ENCODE results near the gene MAPK6.

The MAPK6 gene

DNA sequence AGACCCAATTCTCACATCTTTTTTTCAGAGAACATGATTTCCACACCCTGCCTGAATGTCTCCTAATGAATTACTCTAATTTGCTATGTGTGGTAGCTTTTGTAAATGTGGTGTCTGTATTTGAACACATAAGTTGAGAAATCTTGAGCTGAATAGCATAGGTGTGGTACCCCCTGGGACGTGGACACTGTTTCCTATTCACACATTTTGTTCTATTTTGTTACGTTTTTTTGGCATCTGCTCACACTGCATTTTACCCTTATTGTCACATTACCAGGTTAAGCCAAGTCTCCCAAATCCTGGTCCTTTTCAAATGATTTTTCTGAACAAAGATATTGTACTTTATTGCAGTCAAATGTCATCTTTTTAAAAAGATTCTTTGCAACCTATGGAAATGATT lies 6.8 kb upstream of the MAPK6 start:
- Histone ChIP-seq H3K4me2 (ENCODE audit: low read length) (no peak overlapping the region), H3K27me3 (ENCODE audit: control insufficient read depth, insufficient read depth, low read length) (no peaks in the 10 kb centered on the region), H3K9me3 (replicated peaks; ENCODE audit: low read length) (no peaks in the 10 kb centered on the region), H3K9ac (ENCODE audit: low read depth, low read length) (no peak overlapping the region), H3K4me3 (ENCODE audit: low read length) (no peak overlapping the region), H3K4me1 (ENCODE audit: control insufficient read depth, insufficient read depth, low read length) (peaks cover 20% of the 10 kb centered on the region), H3K36me3 (ENCODE audit: insufficient read depth, low read length) (no peaks in the 10 kb centered on the region)

DNA sequence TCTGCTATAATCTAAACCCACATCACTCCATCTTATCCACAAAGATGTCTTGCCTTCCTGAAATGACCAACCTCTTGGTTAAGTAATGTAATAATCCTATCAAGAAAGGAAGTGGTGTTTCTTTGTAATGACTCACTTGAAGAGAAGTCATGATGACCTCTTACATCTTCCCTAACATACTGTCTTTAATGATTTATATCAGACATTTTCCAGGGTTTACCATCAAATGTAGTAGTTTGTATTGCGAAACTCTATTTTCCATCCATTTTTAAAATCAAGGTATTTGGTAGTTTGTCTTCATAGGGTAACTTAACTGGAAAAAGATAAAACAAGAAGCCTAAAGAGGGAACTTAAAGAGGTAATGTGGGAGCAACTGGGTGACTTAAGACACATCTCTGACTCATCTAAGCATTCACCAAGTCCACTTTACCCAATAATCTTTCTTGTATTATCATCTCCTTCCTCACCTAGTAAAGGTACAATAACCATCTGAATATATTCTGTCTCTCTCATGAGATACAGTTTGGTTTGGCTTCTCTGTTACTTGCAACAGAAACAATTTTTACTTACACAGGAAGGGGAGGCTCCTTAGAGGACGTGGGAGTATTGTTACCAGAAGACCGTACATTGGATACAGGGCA lies 5.7 kb upstream of the MAPK6 start:
- no peaks in the 10 kb centered on the region for H3K36me3 ChIP-seq (ENCODE audit: insufficient read depth, low read length)
- no peak overlapping the region for H3K4me2 ChIP-seq (ENCODE audit: low read length)
- no peaks in the 10 kb centered on the region for H3K9me3 ChIP-seq (replicated peaks; ENCODE audit: low read length)
- no peaks in the 10 kb centered on the region for H3K27me3 ChIP-seq (ENCODE audit: control insufficient read depth, insufficient read depth, low read length)
- H3K4me1 ChIP-seq (ENCODE audit: control insufficient read depth, insufficient read depth, low read length) = peaks cover 22% of the 10 kb centered on the region
- no peak overlapping the region for H3K4me3 ChIP-seq (ENCODE audit: low read length)
- no peak overlapping the region for H3K9ac ChIP-seq (ENCODE audit: low read depth, low read length)

DNA sequence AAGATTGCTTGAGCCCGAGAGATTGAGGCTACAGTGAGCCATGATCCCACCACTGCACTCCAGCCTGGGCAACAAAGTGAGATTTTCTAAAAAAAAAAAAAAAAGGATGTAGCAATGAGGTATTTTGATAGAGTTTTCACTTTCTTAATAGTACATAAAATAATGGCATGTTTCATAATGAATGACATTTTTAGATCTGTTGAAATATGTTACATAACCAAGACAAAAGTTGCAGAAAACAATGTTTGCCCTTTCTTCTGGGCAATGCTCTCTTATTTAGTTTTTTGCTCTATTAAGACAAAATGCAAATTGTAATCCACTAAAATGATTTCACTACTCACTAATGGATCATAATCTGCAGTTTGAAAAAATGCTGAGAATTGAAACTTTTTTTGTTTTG lies 4.4 kb upstream of the MAPK6 start:
- Histone ChIP-seq H3K4me2 (ENCODE audit: low read length) (no peak overlapping the region), H3K36me3 (ENCODE audit: insufficient read depth, low read length) (no peaks in the 10 kb centered on the region), H3K27me3 (ENCODE audit: control insufficient read depth, insufficient read depth, low read length) (no peaks in the 10 kb centered on the region), H3K9ac (ENCODE audit: low read depth, low read length) (no peak overlapping the region), H3K9me3 (replicated peaks; ENCODE audit: low read length) (no peaks in the 10 kb centered on the region), H3K4me1 (ENCODE audit: control insufficient read depth, insufficient read depth, low read length) (peaks cover 28% of the 10 kb centered on the region), H3K4me3 (ENCODE audit: low read length) (no peak overlapping the region)

DNA sequence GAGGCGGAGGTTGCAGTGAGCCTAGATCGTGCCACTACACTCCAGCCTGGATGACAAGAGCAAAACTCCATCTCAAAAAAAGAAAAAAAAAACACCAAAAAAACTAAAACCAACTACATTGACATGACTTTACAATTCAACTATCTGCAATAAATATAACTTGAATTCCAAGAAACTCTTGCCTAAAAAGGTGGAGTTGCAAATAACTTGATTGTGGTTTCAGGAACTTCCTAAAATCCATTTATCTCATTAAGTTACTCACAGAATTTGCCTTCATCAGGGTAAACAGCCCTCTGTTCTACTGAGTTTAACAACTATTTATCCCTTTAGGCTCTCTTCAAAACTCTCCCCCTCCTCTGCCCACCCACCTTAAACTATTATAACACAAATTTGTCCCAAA lies 2.7 kb upstream of the MAPK6 start:
- Histone ChIP-seq H3K27me3 (ENCODE audit: control insufficient read depth, insufficient read depth, low read length) (no peaks in the 10 kb centered on the region), H3K9me3 (replicated peaks; ENCODE audit: low read length) (no peaks in the 10 kb centered on the region), H3K4me2 (ENCODE audit: low read length) (no peak overlapping the region), H3K4me3 (ENCODE audit: low read length) (no peak overlapping the region), H3K36me3 (ENCODE audit: insufficient read depth, low read length) (no peaks in the 10 kb centered on the region), H3K4me1 (ENCODE audit: control insufficient read depth, insufficient read depth, low read length) (peaks cover 21% of the 10 kb centered on the region), H3K9ac (ENCODE audit: low read depth, low read length) (no peak overlapping the region)

DNA sequence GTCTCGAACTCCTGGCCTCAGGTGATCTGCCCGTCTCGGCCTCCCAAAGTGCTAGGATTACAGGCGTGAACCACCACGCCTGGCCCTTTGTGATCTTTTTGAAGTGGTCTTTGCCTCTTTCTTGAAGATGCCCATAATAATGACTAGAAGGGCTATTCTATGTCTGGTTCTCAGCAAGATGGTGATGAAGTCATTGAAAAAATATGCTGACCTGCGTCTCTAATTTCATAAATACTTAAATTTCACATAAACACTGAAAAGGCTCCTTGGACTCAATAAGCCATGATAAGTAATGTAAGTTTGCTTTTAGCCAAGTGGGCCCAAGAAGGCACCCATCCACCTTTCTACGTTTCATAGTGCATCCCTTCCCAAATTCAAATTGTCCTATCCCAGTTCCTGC lies 775 bp upstream of the MAPK6 start:
- no peaks in the 10 kb centered on the region for H3K9me3 ChIP-seq (replicated peaks; ENCODE audit: low read length)
- no peaks in the 10 kb centered on the region for H3K27me3 ChIP-seq (ENCODE audit: control insufficient read depth, insufficient read depth, low read length)
- H3K4me3 ChIP-seq (ENCODE audit: low read length) = peak overlapping the region; percentile 91
- peak overlapping the region; percentile 98 for H3K9ac ChIP-seq (ENCODE audit: low read depth, low read length)
- H3K4me1 ChIP-seq (ENCODE audit: control insufficient read depth, insufficient read depth, low read length) = peaks cover 22% of the 10 kb centered on the region
- no peaks in the 10 kb centered on the region for H3K36me3 ChIP-seq (ENCODE audit: insufficient read depth, low read length)
- peak overlapping the region; percentile 79 for H3K4me2 ChIP-seq (ENCODE audit: low read length)

DNA sequence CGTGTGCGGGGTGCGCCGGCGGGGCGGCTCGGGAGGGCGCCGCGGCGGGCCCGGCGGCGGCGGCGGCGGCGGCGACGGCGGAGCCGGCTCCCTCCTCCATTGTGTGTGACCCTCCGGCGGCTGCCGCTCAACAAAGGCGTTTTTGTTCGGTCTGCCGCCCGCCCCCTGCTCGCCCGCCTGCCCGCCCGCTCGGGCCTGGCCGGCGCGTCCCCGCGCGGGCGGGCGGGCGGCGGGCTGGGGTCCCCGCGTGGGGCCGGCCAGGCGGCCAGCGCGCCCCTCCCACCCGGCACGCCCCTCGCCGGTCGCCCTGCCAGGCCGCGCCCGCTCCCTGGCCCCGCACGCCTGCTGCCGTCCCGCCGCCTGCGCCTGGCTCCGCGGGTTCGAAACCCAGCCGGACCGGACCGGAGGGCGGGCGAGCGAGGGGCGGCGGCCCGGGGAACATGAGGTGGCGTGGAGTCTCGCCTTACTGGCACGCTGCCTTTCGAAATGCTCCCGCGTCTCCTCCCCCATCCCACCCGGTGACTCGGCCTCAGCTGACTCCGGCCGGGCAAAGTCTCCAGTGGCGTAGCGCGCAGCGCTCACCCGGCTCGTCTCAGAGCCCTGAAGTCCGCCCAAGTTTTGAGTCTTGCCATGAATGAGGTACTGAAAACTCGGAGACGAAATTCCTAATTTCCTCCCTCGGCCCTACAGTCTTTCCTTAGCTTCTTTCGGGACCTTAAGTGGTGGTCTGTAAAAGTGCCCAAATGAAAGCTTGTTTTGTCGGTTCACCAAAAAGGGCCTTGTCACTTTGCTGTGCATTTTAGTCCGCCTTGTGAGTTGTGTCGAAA lies 588 bp downstream of the MAPK6 start:
- no peaks in the 10 kb centered on the region for H3K9me3 ChIP-seq (replicated peaks; ENCODE audit: low read length)

DNA sequence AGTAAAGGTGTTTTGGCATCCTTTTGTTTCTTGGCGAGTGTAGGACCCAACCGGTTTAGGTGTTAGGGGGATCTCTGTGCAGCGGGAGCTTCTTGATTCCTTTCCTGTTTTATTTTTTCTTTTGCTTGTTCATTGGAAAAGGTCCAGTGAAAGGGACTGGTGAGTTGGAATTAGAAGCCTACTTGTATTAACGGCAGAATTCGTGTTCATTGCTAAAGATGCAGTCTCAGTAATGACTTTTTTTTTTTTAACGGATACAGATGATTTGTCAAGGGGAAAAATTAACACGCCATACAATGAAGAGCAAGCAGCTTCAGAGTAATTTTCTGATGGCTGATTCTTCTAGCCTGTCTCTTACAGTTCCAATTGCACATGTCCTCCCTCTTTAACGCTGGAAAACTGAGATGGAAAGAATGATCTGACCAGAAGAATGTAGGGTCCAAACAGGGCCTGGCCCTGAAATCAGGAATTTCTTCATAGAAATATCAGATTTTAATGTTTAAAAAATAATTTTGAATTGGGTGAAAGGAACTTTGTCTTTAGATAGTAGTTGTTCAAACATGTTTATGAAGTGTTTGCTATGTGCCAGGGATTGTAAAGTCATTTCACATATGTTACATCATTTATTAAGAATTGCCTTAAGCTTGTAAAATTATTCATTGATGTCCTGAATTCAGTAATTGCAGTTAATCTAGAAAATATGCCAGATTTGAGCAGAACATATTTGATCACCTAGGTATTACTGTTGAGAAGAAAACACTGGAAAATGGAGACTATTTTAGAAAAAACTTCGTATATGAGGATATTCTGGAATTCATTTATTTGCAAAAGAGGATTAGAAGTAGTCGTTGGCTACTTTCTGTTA lies 1.4 kb downstream of the MAPK6 start:
- H3K4me1 ChIP-seq (ENCODE audit: control insufficient read depth, insufficient read depth, low read length) = peaks cover 23% of the 10 kb centered on the region
- H3K4me2 ChIP-seq (ENCODE audit: low read length) = peak overlapping the region; percentile 80
- peak overlapping the region; percentile 91 for H3K4me3 ChIP-seq (ENCODE audit: low read length)
- peak overlapping the region; percentile 98 for H3K9ac ChIP-seq (ENCODE audit: low read depth, low read length)
- no peaks in the 10 kb centered on the region for H3K27me3 ChIP-seq (ENCODE audit: control insufficient read depth, insufficient read depth, low read length)
- no peaks in the 10 kb centered on the region for H3K9me3 ChIP-seq (replicated peaks; ENCODE audit: low read length)
- peaks cover 3% of the 10 kb centered on the region for H3K36me3 ChIP-seq (ENCODE audit: insufficient read depth, low read length)

More for the DNA sequence above, 588 bp downstream of the MAPK6 start:
- H3K27me3 ChIP-seq (ENCODE audit: control insufficient read depth, insufficient read depth, low read length) = no peaks in the 10 kb centered on the region
- peak overlapping the region; percentile 98 for H3K9ac ChIP-seq (ENCODE audit: low read depth, low read length)
- peak overlapping the region; percentile 80 for H3K4me2 ChIP-seq (ENCODE audit: low read length)
- H3K4me1 ChIP-seq (ENCODE audit: control insufficient read depth, insufficient read depth, low read length) = peaks cover 23% of the 10 kb centered on the region
- no peaks in the 10 kb centered on the region for H3K36me3 ChIP-seq (ENCODE audit: insufficient read depth, low read length)
- peak overlapping the region; percentile 91 for H3K4me3 ChIP-seq (ENCODE audit: low read length)

DNA sequence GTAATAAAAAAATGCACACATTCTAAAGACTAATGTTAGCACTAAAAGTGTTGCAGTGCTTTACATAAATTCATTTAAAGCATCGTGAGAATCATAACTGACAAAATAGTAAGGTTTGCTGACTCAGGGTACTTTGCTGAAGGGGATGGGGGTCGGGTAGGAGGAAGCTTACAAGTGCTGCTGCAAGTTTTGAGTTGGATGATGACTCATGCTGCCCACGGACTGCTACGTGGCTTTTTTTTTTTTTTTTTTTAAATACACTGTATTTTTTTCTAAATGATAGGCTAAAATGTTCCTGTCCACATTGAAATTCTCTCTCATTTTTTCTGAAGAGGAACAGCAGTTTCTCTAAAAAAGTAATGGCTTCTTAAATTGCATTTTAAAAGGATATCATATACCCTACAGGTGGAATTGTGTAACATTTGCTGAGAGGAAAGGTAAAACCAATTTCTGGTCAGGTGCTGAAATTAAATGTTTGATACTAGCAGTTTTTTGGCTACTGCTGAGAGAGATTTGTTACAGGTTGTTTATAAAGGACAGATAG lies 2.2 kb downstream of the MAPK6 start:
- H3K9ac ChIP-seq (ENCODE audit: low read depth, low read length) = peak overlapping the region; percentile 98
- peak overlapping the region; percentile 80 for H3K4me2 ChIP-seq (ENCODE audit: low read length)
- H3K4me3 ChIP-seq (ENCODE audit: low read length) = peak overlapping the region; percentile 91

DNA sequence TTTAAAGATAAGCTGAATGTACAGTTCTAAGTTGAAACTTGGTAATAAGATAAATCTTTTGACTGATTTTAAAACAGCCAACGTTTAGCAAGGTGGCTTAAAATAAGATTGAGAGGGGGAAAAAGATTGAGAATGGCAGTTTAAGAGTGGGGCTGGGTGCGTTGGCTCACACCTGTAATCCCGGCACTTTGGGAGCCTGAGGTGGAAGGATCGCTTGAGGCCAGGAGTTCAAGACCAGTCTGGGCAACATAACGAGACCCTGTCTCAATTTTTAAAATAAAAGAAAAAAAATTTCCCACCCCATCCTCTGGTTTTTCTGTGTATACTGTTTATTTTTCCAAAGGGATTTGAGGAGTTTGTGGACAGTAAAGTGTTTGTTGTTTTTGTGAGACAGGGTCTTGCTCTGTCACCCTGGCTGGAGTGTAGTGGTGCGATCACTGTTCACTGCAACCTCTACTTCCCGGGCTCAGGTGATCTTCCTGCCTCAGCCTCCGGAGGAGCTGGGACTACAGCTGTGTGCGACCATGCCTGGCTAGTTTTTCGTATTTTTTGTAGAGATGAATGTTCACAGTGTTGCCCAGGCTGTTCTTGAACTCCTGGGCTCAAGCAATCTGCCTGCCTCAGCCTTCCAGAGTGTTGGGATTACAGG lies 3.0 kb downstream of the MAPK6 start:
- no peaks in the 10 kb centered on the region for H3K27me3 ChIP-seq (ENCODE audit: control insufficient read depth, insufficient read depth, low read length)
- H3K4me1 ChIP-seq (ENCODE audit: control insufficient read depth, insufficient read depth, low read length) = peaks cover 23% of the 10 kb centered on the region
- no peaks in the 10 kb centered on the region for H3K9me3 ChIP-seq (replicated peaks; ENCODE audit: low read length)
- peak overlapping the region; percentile 80 for H3K4me2 ChIP-seq (ENCODE audit: low read length)
- H3K4me3 ChIP-seq (ENCODE audit: low read length) = peak overlapping the region; percentile 91
- H3K9ac ChIP-seq (ENCODE audit: low read depth, low read length) = peak overlapping the region; percentile 98
- peaks cover 3% of the 10 kb centered on the region for H3K36me3 ChIP-seq (ENCODE audit: insufficient read depth, low read length)

More for the DNA sequence above, 2.2 kb downstream of the MAPK6 start:
- no peaks in the 10 kb centered on the region for H3K9me3 ChIP-seq (replicated peaks; ENCODE audit: low read length)
- peaks cover 3% of the 10 kb centered on the region for H3K36me3 ChIP-seq (ENCODE audit: insufficient read depth, low read length)
- H3K27me3 ChIP-seq (ENCODE audit: control insufficient read depth, insufficient read depth, low read length) = no peaks in the 10 kb centered on the region
- peaks cover 23% of the 10 kb centered on the region for H3K4me1 ChIP-seq (ENCODE audit: control insufficient read depth, insufficient read depth, low read length)

DNA sequence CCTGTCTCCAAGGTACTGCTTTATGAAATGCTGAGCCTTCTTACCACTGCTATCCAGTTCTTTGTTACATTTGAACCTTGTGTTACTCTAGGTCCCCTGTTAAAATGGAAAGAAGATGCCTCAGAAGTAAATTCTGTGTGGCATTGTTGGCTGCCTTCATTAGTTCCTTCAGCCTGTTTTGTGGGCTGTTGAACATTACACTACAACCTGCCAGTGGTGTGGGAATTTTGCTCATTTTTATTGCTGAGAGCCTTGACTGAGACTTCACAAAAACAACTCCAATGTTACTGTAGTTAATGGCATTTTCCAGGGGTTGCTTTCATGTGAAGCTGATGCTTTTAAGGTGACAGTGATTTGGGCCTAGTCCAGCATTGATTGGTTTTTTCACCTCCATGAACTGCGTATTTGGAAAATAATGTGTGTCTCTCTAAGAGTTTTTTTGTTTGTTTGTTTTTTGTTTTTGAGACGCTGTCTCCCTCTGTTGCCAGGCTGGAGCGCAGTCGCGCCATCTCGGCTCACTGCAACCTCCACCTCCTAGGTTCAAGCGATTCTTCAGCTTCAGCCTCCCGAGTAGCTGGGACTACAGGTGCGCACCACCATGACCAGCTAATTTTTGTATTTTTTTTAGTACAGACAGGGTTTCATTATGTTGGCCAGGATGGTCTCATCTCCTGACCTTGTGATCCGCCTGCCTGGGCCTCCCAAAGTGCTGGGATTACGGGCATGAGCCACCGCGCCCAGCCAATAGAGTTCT lies 4.3 kb downstream of the MAPK6 start:
- H3K4me2 ChIP-seq (ENCODE audit: low read length) = peak overlapping the region; percentile 57
- peaks cover 20% of the 10 kb centered on the region for H3K4me1 ChIP-seq (ENCODE audit: control insufficient read depth, insufficient read depth, low read length)
- no peaks in the 10 kb centered on the region for H3K27me3 ChIP-seq (ENCODE audit: control insufficient read depth, insufficient read depth, low read length)
- H3K9ac ChIP-seq (ENCODE audit: low read depth, low read length) = no peak overlapping the region
- peak overlapping the region; percentile 39 for H3K4me3 ChIP-seq (ENCODE audit: low read length)
- H3K36me3 ChIP-seq (ENCODE audit: insufficient read depth, low read length) = peaks cover 7% of the 10 kb centered on the region
- no peaks in the 10 kb centered on the region for H3K9me3 ChIP-seq (replicated peaks; ENCODE audit: low read length)

Data from skeletal muscle satellite cell (primary cell).